ENCODE measurements around the gene VWF. TPM values are rescaled to one million over a fixed set of nuclear protein-coding genes. Genes with fewer than 3 reads are reported as not detected.
A peak's percentile ranks its signal among the peaks of the same experiment; 100 is the strongest.

VWF gene
- total and polyA plus RNA-seq, 2 of the 13 experiments (the other 11 are each of a cell fraction or from before 2014, with no cell fraction given) = 0.20 to 0.25 TPM

DNA sequence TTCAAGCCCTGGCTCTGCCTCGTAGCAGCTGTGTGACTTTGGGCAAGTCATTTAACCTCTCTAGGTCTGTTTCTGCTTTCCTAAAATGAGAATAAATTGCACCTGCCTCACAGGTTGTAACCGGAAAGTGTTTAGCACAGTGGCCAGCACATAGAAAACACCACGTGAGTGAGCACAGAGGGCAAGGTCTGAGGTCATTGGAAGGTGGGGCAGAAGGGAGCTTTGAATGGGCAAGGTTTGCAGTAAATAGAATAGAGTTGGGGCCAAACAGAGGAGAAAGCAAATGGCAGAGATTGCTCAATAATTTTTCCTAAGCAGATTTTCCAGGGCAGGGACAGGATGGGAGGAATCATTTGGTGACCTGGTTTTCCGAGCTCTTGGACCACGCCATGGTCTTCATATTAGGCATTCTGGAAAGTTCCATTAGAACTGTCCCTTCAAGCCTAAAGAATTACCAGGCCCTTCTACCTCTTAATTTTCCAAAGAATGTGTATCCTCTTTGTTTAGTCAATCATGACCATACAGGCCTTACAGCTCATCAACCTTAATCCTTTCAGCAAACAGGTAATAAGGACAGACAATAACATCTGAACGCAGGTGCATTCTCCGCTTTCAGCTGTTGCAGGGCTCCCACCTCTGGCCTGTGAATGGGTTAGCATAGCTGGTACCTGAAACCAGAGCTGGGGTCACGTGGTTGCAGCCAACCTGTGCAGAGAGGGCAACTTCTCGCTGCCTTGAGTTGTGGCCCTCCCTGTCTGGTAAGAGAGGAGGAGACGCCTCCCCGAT, 53.8 kb downstream of the VWF start (continued):
- TF ChIP-seq XRCC5 (optimal IDR thresholded peaks at IDR 0.05; ENCODE audit: low read length) (no peak), RAD21 (CRISPR knock-in tag; IDR thresholded peaks at IDR 0.05) (no peak), GLI4 (CRISPR knock-in tag; IDR thresholded peaks at IDR 0.05; ENCODE audit: borderline replicate concordance) (no peak), TBL1XR1 (IDR thresholded peaks at IDR 0.05; ENCODE audit: borderline replicate concordance, low read length, partially characterized antibody) (no peak), HDAC2 (CRISPR knock-in tag; IDR thresholded peaks at IDR 0.05) (peak; percentile 40; the same call in 1 of the 2 replicates), ZNF776 (CRISPR knock-in tag; IDR thresholded peaks at IDR 0.05) (no peak), ZKSCAN1 (IDR thresholded peaks at IDR 0.05; ENCODE audit: low read length) (no peak), ZNF672 (CRISPR knock-in tag; IDR thresholded peaks at IDR 0.05) (no peak), NFATC3 (CRISPR knock-in tag; IDR thresholded peaks at IDR 0.05) (no peak), HOXA9 (CRISPR knock-in tag; IDR thresholded peaks at IDR 0.05; ENCODE audit: borderline replicate concordance) (no peak), FOSL2 (CRISPR knock-in tag; IDR thresholded peaks at IDR 0.05) (peak; percentile 48; the same call in 1 of the 2 replicates), ZFP1 (CRISPR knock-in tag; IDR thresholded peaks at IDR 0.05) (peak; percentile 97), ZNF766 (CRISPR knock-in tag; IDR thresholded peaks at IDR 0.05; ENCODE audit: borderline replicate concordance) (no peak), ESRRA (CRISPR knock-in tag; IDR thresholded peaks at IDR 0.05; ENCODE audit: low read depth) (peak; percentile 95; the same call in 1 of the 2 replicates), ZNF556 (CRISPR knock-in tag; IDR thresholded peaks at IDR 0.05; ENCODE audit: borderline replicate concordance) (no peak), CREB1 (IDR thresholded peaks at IDR 0.05) (no peak), CREB1 (CRISPR knock-in tag; IDR thresholded peaks at IDR 0.05) (peak; percentile 50; the same call in 1 of the 2 replicates), ZNF629 (CRISPR knock-in tag; conservative IDR thresholded peaks at IDR 0.05) (no peak), ELF3 (CRISPR knock-in tag; IDR thresholded peaks at IDR 0.05) (peak; percentile 17; the same call in 1 of the 2 replicates), ZNF782 (CRISPR knock-in tag; IDR thresholded peaks at IDR 0.05; ENCODE audit: borderline replicate concordance) (no peak)
- TF ChIP-seq, protein P1, sequence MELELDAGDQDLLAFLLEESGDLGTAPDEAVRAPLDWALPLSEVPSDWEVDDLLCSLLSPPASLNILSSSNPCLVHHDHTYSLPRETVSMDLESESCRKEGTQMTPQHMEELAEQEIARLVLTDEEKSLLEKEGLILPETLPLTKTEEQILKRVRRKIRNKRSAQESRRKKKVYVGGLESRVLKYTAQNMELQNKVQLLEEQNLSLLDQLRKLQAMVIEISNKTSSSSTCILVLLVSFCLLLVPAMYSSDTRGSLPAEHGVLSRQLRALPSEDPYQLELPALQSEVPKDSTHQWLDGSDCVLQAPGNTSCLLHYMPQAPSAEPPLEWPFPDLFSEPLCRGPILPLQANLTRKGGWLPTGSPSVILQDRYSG (CRISPR knock-in tag; IDR thresholded peaks at IDR 0.05) = no peak
- TF ChIP-seq, protein P2, sequence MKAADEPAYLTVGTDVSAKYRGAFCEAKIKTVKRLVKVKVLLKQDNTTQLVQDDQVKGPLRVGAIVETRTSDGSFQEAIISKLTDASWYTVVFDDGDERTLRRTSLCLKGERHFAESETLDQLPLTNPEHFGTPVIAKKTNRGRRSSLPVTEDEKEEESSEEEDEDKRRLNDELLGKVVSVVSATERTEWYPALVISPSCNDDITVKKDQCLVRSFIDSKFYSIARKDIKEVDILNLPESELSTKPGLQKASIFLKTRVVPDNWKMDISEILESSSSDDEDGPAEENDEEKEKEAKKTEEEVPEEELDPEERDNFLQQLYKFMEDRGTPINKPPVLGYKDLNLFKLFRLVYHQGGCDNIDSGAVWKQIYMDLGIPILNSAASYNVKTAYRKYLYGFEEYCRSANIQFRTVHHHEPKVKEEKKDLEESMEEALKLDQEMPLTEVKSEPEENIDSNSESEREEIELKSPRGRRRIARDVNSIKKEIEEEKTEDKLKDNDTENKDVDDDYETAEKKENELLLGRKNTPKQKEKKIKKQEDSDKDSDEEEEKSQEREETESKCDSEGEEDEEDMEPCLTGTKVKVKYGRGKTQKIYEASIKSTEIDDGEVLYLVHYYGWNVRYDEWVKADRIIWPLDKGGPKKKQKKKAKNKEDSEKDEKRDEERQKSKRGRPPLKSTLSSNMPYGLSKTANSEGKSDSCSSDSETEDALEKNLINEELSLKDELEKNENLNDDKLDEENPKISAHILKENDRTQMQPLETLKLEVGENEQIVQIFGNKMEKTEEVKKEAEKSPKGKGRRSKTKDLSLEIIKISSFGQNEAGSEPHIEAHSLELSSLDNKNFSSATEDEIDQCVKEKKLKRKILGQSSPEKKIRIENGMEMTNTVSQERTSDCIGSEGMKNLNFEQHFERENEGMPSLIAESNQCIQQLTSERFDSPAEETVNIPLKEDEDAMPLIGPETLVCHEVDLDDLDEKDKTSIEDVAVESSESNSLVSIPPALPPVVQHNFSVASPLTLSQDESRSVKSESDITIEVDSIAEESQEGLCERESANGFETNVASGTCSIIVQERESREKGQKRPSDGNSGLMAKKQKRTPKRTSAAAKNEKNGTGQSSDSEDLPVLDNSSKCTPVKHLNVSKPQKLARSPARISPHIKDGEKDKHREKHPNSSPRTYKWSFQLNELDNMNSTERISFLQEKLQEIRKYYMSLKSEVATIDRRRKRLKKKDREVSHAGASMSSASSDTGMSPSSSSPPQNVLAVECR (CRISPR knock-in tag; IDR thresholded peaks at IDR 0.05; ENCODE audit: borderline replicate concordance) = no peak

Data from HepG2 (cell line).